Measurements from ENCODE around the gene LGALS3BP. TPM values are rescaled to one million over a fixed set of nuclear protein-coding genes. Genes with fewer than 3 reads are reported as not detected.

The LGALS3BP gene
- polyA plus RNA-seq, 1 donor (not counting 4 experiments of a cell fraction or from before 2014, with no cell fraction given) = 53.0 TPM

GRCh38 chr17:79005063-79005861 lies 25.5 kb upstream of the LGALS3BP start:
- Histone ChIP-seq H3K27ac (ENCODE audit: control insufficient read depth, insufficient read depth, low read length) (peak overlapping the region; percentile 27), H3K27me3 (ENCODE audit: control insufficient read depth, extremely low read depth, insufficient read depth, low read length) (no peaks in the 10 kb centered on the region), H2AFZ (ENCODE audit: control insufficient read depth, low read length) (no peak overlapping the region), H3K79me2 (ENCODE audit: control insufficient read depth, insufficient read depth, low read length) (peaks cover 84% of the 10 kb centered on the region), H3K4me3 (ENCODE audit: control insufficient read depth in 2 of 3, extremely low read depth in 1 of 3, insufficient read depth in 2 of 3, low read depth in 1 of 3, low read length in 3 of 3) (no peak overlapping the region), H3K9me1 (ENCODE audit: control insufficient read depth, extremely low read depth, insufficient read depth, low read length) (peaks cover 2% of the 10 kb centered on the region), H3K9me3 (ENCODE audit: control insufficient read depth, low read depth, low read length) (no peaks in the 10 kb centered on the region), H3K4me2 (ENCODE audit: control insufficient read depth, extremely low read depth, insufficient read depth, low read depth, low read length) (peak overlapping the region; percentile 59), H3K36me3 (ENCODE audit: control insufficient read depth in 2 of 2, extremely low read depth in 1 of 2, insufficient read depth in 2 of 2, low read length in 2 of 2) (peaks cover 16 to 27% of the 10 kb centered on the region in 2 experiments), H3K4me1 (ENCODE audit: control insufficient read depth, extremely low read depth, insufficient read depth, low read length) (peaks cover 36% of the 10 kb centered on the region), H3K9ac (ENCODE audit: control insufficient read depth, extremely low read depth, insufficient read depth, low read length) (peak overlapping the region; percentile 24), H4K20me1 (ENCODE audit: control insufficient read depth, extremely low read depth, insufficient read depth, low read length) (peaks cover 5% of the 10 kb centered on the region)
- no peak for DNase-seq (ENCODE audit: low read depth, low spot score)
- no peak for TF ChIP-seq EZH2 (IDR thresholded peaks at IDR 0.05; ENCODE audit: low read length)
- no peak for TF ChIP-seq CTCF (optimal IDR thresholded peaks at IDR 0.05 in 1 of 3, IDR thresholded peaks at IDR 0.05 in 1 of 3, conservative IDR thresholded peaks at IDR 0.05 in 1 of 3; ENCODE audit: extremely low read depth in 1 of 3, insufficient read depth in 2 of 3, low read length in 3 of 3)
- dilution Hi-C loops (cut with MboI; ENCODE audit: extremely low pct_ligation_motif_present, low sequenced_read_pairs) = no loop called here
- FAIRE-seq = peak; percentile 87

- Histone ChIP-seq H3K4me1 (ENCODE audit: control insufficient read depth, extremely low read depth, insufficient read depth, low read length) (peaks cover 34% of the 10 kb centered on the region), H3K27me3 (ENCODE audit: control insufficient read depth, extremely low read depth, insufficient read depth, low read length) (no peaks in the 10 kb centered on the region), H3K9me3 (ENCODE audit: control insufficient read depth, low read depth, low read length) (no peaks in the 10 kb centered on the region), H3K9me1 (ENCODE audit: control insufficient read depth, extremely low read depth, insufficient read depth, low read length) (peaks cover 2% of the 10 kb centered on the region), H3K4me2 (ENCODE audit: control insufficient read depth, extremely low read depth, insufficient read depth, low read depth, low read length) (no peak overlapping the region), H3K36me3 (ENCODE audit: control insufficient read depth in 2 of 2, extremely low read depth in 1 of 2, insufficient read depth in 2 of 2, low read length in 2 of 2) (peaks cover 21 to 32% of the 10 kb centered on the region in 2 experiments), H3K4me3 (ENCODE audit: control insufficient read depth in 2 of 3, extremely low read depth in 1 of 3, insufficient read depth in 2 of 3, low read depth in 1 of 3, low read length in 3 of 3) (no peak overlapping the region), H3K9ac (ENCODE audit: control insufficient read depth, extremely low read depth, insufficient read depth, low read length) (no peak overlapping the region), H2AFZ (ENCODE audit: control insufficient read depth, low read length) (no peak overlapping the region), H3K79me2 (ENCODE audit: control insufficient read depth, insufficient read depth, low read length) (peaks cover 85% of the 10 kb centered on the region), H4K20me1 (ENCODE audit: control insufficient read depth, extremely low read depth, insufficient read depth, low read length) (peaks cover 5% of the 10 kb centered on the region), H3K27ac (ENCODE audit: control insufficient read depth, insufficient read depth, low read length) (no peak overlapping the region)
- DNase-seq (ENCODE audit: low read depth, low spot score) (no peak), FAIRE-seq (no peak)
- dilution Hi-C loops (cut with MboI; ENCODE audit: extremely low pct_ligation_motif_present, low sequenced_read_pairs) = no loop called here
- TF ChIP-seq CTCF (optimal IDR thresholded peaks at IDR 0.05 in 1 of 3, IDR thresholded peaks at IDR 0.05 in 1 of 3, conservative IDR thresholded peaks at IDR 0.05 in 1 of 3; ENCODE audit: extremely low read depth in 1 of 3, insufficient read depth in 2 of 3, low read length in 3 of 3) = no peak
- TF ChIP-seq EZH2 (IDR thresholded peaks at IDR 0.05; ENCODE audit: low read length) = no peak
Observed at GRCh38 chr17:79003661-79004411, 24.1 kb upstream of the LGALS3BP start.
